Measurements from ENCODE around the gene NIP7.

The NIP7 gene

GRCh38 chr16:69384974-69385373, 45.4 kb downstream of the NIP7 start:
- no peaks in the 10 kb centered on the region for H3K27me3 ChIP-seq (ENCODE audit: control insufficient read depth, low read length)
- H3K27ac ChIP-seq (ENCODE audit: low read depth, low read length) = peak overlapping the region; percentile 93
- H3K4me1 ChIP-seq (ENCODE audit: control insufficient read depth, low read length) = peaks cover 46% of the 10 kb centered on the region
- H3K79me2 ChIP-seq (ENCODE audit: control insufficient read depth, low read length) = peaks cover 64% of the 10 kb centered on the region
- TF ChIP-seq CTCF (IDR thresholded peaks at IDR 0.05; ENCODE audit: low read depth, low read length, poor library complexity, severe bottlenecking) (no peak), EZH2phosphoT487 (IDR thresholded peaks at IDR 0.05; ENCODE audit: borderline replicate concordance, low read length) (no peak)
- peaks cover 12% of the 10 kb centered on the region for H3F3A ChIP-seq (ENCODE audit: control insufficient read depth, insufficient read depth)
- peaks cover 4% of the 10 kb centered on the region; the same call in 1 of the 2 replicates for H4K20me1 ChIP-seq (ENCODE audit: control insufficient read depth, insufficient read depth, low read depth, low read length)
- peaks cover 53% of the 10 kb centered on the region for H3K36me3 ChIP-seq (ENCODE audit: control insufficient read depth, low read length)
- H3K4me2 ChIP-seq (ENCODE audit: low read length) = peak overlapping the region; percentile 96
- H3K4me3 ChIP-seq (ENCODE audit: low read length) = peak overlapping the region; percentile 99
- H3K9me2 ChIP-seq (replicated peaks; ENCODE audit: control insufficient read depth, low read length) = no peaks in the 10 kb centered on the region
- H3K9me3 ChIP-seq (ENCODE audit: control insufficient read depth, insufficient read depth, low read length) = no peaks in the 10 kb centered on the region

DNA sequence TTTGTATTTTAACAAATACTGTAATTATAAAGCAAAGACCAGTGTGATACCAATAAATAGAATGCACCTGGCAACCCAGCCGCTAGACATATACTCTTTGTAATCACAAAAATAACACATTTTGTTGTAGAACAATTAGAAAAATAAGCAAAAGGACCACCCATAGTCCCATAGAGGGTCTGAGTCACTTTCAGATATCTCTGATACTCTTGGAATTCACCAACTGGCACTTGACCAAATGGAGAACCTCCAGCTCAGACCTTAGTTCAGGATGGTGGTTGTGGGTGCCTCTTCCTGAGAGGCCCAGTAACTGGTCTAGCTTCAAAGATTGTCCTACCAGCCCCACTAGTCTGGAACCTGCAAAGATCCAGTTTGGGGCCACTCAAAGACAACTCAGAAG, 47.0 kb downstream of the NIP7 start:
- Histone ChIP-seq H4K20me1 (ENCODE audit: control insufficient read depth, insufficient read depth, low read depth, low read length) (peaks cover 4% of the 10 kb centered on the region; the same call in 1 of the 2 replicates), H3K9me2 (replicated peaks; ENCODE audit: control insufficient read depth, low read length) (no peaks in the 10 kb centered on the region), H3K4me2 (ENCODE audit: low read length) (peak overlapping the region; percentile 50), H3F3A (ENCODE audit: control insufficient read depth, insufficient read depth) (peaks cover 12% of the 10 kb centered on the region), H3K27ac (ENCODE audit: low read depth, low read length) (no peak overlapping the region), H3K27me3 (ENCODE audit: control insufficient read depth, low read length) (no peaks in the 10 kb centered on the region), H3K4me1 (ENCODE audit: control insufficient read depth, low read length) (peaks cover 35% of the 10 kb centered on the region), H3K4me3 (ENCODE audit: low read length) (peak overlapping the region; percentile 99), H3K36me3 (ENCODE audit: control insufficient read depth, low read length) (peaks cover 38% of the 10 kb centered on the region), H3K9me3 (ENCODE audit: control insufficient read depth, insufficient read depth, low read length) (no peaks in the 10 kb centered on the region), H3K79me2 (ENCODE audit: control insufficient read depth, low read length) (peaks cover 47% of the 10 kb centered on the region)
- TF ChIP-seq CTCF (IDR thresholded peaks at IDR 0.05; ENCODE audit: low read depth, low read length, poor library complexity, severe bottlenecking) = no peak

All from DOHH2 (cell line).